ENCODE measurements around the gene PLXDC2. TPM values are rescaled to one million over a fixed set of nuclear protein-coding genes. Genes with fewer than 3 reads are reported as not detected.

The PLXDC2 gene
- total RNA-seq, 3 donors from 2014 or later, result 63.9 to 125 (median 101) TPM

- H3K9me3 ChIP-seq, result peaks cover 0 to 4% of the 10 kb centered on the region in 2 donors
- H3K27me3 ChIP-seq, result no peaks in the 10 kb centered on the region
- no peaks in the 10 kb centered on the region for H3K4me1 ChIP-seq
- H3K36me3 ChIP-seq, result no peaks in the 10 kb centered on the region
- no peak for DNase-seq (ENCODE audit: low spot score in 2 of 2)
- H3K27ac ChIP-seq, result no peak overlapping the region
- no peak for TF ChIP-seq POLR2A (IDR thresholded peaks at IDR 0.05)
- TF ChIP-seq POLR2AphosphoS5 (IDR thresholded peaks at IDR 0.05), result no peak
- TF ChIP-seq CTCF (IDR thresholded peaks at IDR 0.05), result no peak
- no peak overlapping the region for H3K4me3 ChIP-seq
- intact Hi-C loops (cut with DNase I; ENCODE audit: low total_unique reads), result no loop called here
These were observed 518.3 kb downstream of the PLXDC2 start for GRCh38 chr10:20334559-20334958.
